Right lobe of liver (tissue), 6 donors: ENCODE data around the gene DOCK10. TPM values are rescaled to one million over a fixed set of nuclear protein-coding genes. Genes with fewer than 3 reads are reported as not detected.

Experiments
- ATAC-seq, 4 donors: fragments of 200-7000 bp; cut with Tn5 transposase; one replicate each; pipeline ENCODE4 v1.9.1; 2020; ENCODE audit warnings: mild to moderate bottlenecking in 4 of 4, moderate library complexity in 4 of 4
- DNase-seq, 3 donors: peaks; one replicate each; pipeline ENCODE4 v3.0.0-alpha.2; 2020
- H3K27ac ChIP-seq, 3 donors: fragments of 200-600 bp; one replicate each; pipeline ENCODE4 v1.8.0; 2022
- H3K27me3 ChIP-seq, 2 donors: fragments of 200-600 bp; one replicate each; pipeline ENCODE4 v1.8.0; 2022
- H3K36me3 ChIP-seq, 4 donors: fragments of 200-600 bp; sonication (generic) in 1 of 4; one replicate each; pipeline versions ENCODE4 v1.5.1 to v1.8.0; 2017 to 2022; ENCODE audit warnings: control low read depth in 1 of 4
- H3K4me1 ChIP-seq, 4 donors: fragments of 200-600 bp; sonication (generic) in 1 of 4; one replicate each; pipeline versions ENCODE4 v1.5.1 to v1.8.0; 2017 to 2022; ENCODE audit warnings: control low read depth in 1 of 4
- H3K4me3 ChIP-seq, 3 donors: fragments of 200-600 bp; one replicate each; pipeline ENCODE4 v1.8.0; 2022
- H3K9me3 ChIP-seq, 4 donors: fragments of 200-600 bp; sonication (generic) in 1 of 4; one replicate each; pipeline versions ENCODE4 v1.5.1 to v1.8.0; 2017 to 2022; ENCODE audit warnings: control low read depth in 1 of 4
- POLR2A ChIP-seq: fragments of 450-650 bp; IDR thresholded peaks from one replicate; pipeline ENCODE4 v1.6.1; 2017; ENCODE audit warnings: antibody characterized with exemption, mild to moderate bottlenecking
- WGBS: methylation state at CpG from one replicate; pipeline ENCODE4 v1.1.6; 2018; ENCODE audit warnings: low coverage, low lambda C conversion rate; ENCODE audit not compliant: insufficient coverage; ENCODE audit errors: missing lambda C conversion rate; 5-methylcytosine and 5-hydroxymethylcytosine counted together
- intact Hi-C, 2 donors: fragments of 100-400 bp; cut with DNase I; formaldehyde crosslinking; loops; one replicate each; pipeline versions ENCODE4 v1.11.2 to v1.14.1; 2022
- total RNA-seq, 6 experiments: library from RNA; depleted of rRNA in 2 of 6; stranded (reverse); fragments of >200 nt in 2 of 6; fragmentation: NEBNext Ultra II Directional in 3 of 6; extraction: Animal tissue kit (Norgen Biotek cat#: 25700) in 3 of 6; gene quantifications; one replicate each; pipeline versions ENCODE4 v1.1.0 to v1.2.4, GENCODE V29; 2016 to 2023
- TF ChIP-seq, protein P1 (sequence below), 4 donors: fragments of 200-600 bp in 3 of 4; fragments of 450-650 bp in 1 of 4; IDR thresholded peaks; one replicate each; pipeline versions ENCODE4 v1.5.1 to v1.8.0; 2016 to 2022; ENCODE audit warnings: antibody characterized with exemption in 4 of 4, mild to moderate bottlenecking in 2 of 4
- donor health status: DM: no; HTN: yes; CAD: no.
- donor health status: DM: no; HTN: no; CAD: no.
- donor health status: DM: no; HTN: no; CAD: no.
- donor health status: DM: no; HTN: yes; CAD: no.
- donor health status: DM: no; HTN: yes; CAD: no.

The DOCK10 gene
- total RNA-seq, 6 experiments from 2014 or later, result 5.1 to 10.2 (median 7.1) TPM

GRCh38 chr2:224982910-224983711 lies 59.2 kb downstream of the DOCK10 start:
- Histone ChIP-seq H3K36me3 (no peaks in the 10 kb centered on the region), H3K4me3 (no peak overlapping the region), H3K9me3 (no peaks in the 10 kb centered on the region), H3K27me3 (no peaks in the 10 kb centered on the region), H3K4me1 (no peaks in the 10 kb centered on the region), H3K27ac (no peak overlapping the region)
- ATAC-seq, result peak in 2 of 4 donors; percentile 28 to 45
- DNase-seq, result no peak
- intact Hi-C loops, result no loop called here
- TF ChIP-seq POLR2A, result no peak
- TF ChIP-seq, protein P1, sequence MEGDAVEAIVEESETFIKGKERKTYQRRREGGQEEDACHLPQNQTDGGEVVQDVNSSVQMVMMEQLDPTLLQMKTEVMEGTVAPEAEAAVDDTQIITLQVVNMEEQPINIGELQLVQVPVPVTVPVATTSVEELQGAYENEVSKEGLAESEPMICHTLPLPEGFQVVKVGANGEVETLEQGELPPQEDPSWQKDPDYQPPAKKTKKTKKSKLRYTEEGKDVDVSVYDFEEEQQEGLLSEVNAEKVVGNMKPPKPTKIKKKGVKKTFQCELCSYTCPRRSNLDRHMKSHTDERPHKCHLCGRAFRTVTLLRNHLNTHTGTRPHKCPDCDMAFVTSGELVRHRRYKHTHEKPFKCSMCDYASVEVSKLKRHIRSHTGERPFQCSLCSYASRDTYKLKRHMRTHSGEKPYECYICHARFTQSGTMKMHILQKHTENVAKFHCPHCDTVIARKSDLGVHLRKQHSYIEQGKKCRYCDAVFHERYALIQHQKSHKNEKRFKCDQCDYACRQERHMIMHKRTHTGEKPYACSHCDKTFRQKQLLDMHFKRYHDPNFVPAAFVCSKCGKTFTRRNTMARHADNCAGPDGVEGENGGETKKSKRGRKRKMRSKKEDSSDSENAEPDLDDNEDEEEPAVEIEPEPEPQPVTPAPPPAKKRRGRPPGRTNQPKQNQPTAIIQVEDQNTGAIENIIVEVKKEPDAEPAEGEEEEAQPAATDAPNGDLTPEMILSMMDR (IDR thresholded peaks at IDR 0.05), result no peak
- WGBS, result 45% methylated on average over 14 of the region's 14 CpGs

GRCh38 chr2:224982226-224982625 lies 60.0 kb downstream of the DOCK10 start:
- ATAC-seq, result no peak
- Histone ChIP-seq H3K4me1 (no peaks in the 10 kb centered on the region), H3K27ac (no peak overlapping the region), H3K4me3 (no peak overlapping the region), H3K27me3 (no peaks in the 10 kb centered on the region), H3K36me3 (no peaks in the 10 kb centered on the region), H3K9me3 (no peaks in the 10 kb centered on the region)
- 74% methylated on average over 9 of the region's 10 CpGs for WGBS
- DNase-seq, result no peak
- intact Hi-C loops, result no loop called here
- TF ChIP-seq, protein P1 (IDR thresholded peaks at IDR 0.05), result no peak
- TF ChIP-seq POLR2A, result no peak

GRCh38 chr2:224976629-224977525 lies 65.4 kb downstream of the DOCK10 start:
- no peak overlapping the region for H3K4me3 ChIP-seq
- no peak for TF ChIP-seq POLR2A
- TF ChIP-seq, protein P1 (IDR thresholded peaks at IDR 0.05), result no peak
- no peaks in the 10 kb centered on the region for H3K9me3 ChIP-seq
- DNase-seq, result no peak
- WGBS, result 70% methylated on average over 7 of the region's 7 CpGs
- no peaks in the 10 kb centered on the region for H3K27me3 ChIP-seq
- no peaks in the 10 kb centered on the region for H3K4me1 ChIP-seq
- intact Hi-C loops, result no loop called here
- H3K27ac ChIP-seq, result no peak overlapping the region
- no peaks in the 10 kb centered on the region for H3K36me3 ChIP-seq
- ATAC-seq, result no peak

DNA sequence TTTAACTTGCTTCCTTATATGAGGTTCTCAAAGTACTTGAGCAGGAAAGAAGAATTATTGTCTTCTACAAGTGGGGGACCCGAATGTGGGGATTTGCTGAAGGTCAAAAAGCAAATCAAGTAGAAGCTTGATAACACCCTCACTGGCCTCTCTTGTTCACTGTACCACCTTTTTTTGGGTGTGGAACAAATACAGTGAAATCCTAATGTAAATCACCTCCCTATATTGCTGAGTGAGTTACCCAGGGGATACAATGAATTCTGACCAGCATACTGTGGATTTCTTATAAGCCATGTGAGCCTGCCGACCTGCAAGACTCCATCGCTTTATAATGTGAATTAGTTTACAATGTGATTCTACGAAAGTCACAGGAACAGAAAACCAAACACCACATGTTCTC lies 66.5 kb downstream of the DOCK10 start:
- 72% methylated on average over 4 of the region's 4 CpGs for WGBS
- H3K27me3 ChIP-seq, result no peaks in the 10 kb centered on the region

More for the DNA sequence above, 66.5 kb downstream of the DOCK10 start:
- no peak for ATAC-seq
- no peaks in the 10 kb centered on the region for H3K36me3 ChIP-seq
- DNase-seq, result no peak
- TF ChIP-seq, protein P1 (IDR thresholded peaks at IDR 0.05), result no peak
- no peak for TF ChIP-seq POLR2A
- no peak overlapping the region for H3K4me3 ChIP-seq
- H3K27ac ChIP-seq, result no peak overlapping the region
- no peaks in the 10 kb centered on the region for H3K9me3 ChIP-seq
- H3K4me1 ChIP-seq, result no peaks in the 10 kb centered on the region
- intact Hi-C loops, result no loop called here
